Measurements from ENCODE around the gene GPR68. TPM values are rescaled to one million over a fixed set of nuclear protein-coding genes. Genes with fewer than 3 reads are reported as not detected.

The GPR68 gene
- total RNA-seq, 1 experiment from 2014 or later = 0.28 TPM

DNA sequence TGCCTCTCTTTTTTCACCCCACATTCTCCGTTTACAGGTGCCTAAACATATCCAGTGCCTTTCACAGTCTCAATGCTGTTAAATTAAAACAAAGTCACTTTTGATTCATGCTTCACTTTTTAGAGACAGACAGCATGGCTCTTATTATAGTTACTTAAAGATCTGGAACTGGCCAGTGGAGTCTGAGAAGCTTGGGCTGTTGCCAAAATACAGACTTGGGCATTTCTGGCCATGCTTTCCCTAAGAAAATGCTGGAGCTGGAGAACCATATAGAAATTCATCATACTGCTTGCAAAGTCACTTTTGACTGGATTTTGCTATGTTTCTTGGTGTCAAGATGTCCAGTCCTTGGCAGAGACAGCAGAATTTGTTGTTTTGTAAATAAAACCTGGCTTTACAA is 12.2 kb upstream of the GPR68 start:
- ChIA-PET CTCF (no interaction called here), POLR2A (no interaction called here)
- Histone ChIP-seq H3K27ac (ENCODE audit: low read length) (no peak overlapping the region), H3K9me3 (ENCODE audit: control insufficient read depth, insufficient read depth, low read depth, low read length) (no peaks in the 10 kb centered on the region), H3K4me1 (ENCODE audit: control insufficient read depth, insufficient read depth, low read length) (no peaks in the 10 kb centered on the region), H3K4me3 (ENCODE audit: low read depth in 2 of 2, low read length in 2 of 2) (no peak overlapping the region), H3K27me3 (ENCODE audit: control insufficient read depth, insufficient read depth, low read length) (no peaks in the 10 kb centered on the region), H3K36me3 (ENCODE audit: control insufficient read depth, insufficient read depth, low read length) (no peaks in the 10 kb centered on the region)
- no peak for DNase-seq (ENCODE audit: low read depth, low spot score)
- intact Hi-C loops (cut with micrococcal nuclease; ENCODE audit: unreplicated experiment) = no loop called here
- no peak for ATAC-seq
- in situ Hi-C loops (cut with HindIII; ENCODE audit: low pct_unique_long_range_greater_than_20kb, low sequenced_read_pairs) = no loop called here
- BruUV-seq (replicated peaks) = no TSS peak
- TF ChIP-seq TCF7L2 (IDR thresholded peaks at IDR 0.05; ENCODE audit: low read depth, low read length) = no peak
- TF ChIP-seq SIN3A (IDR thresholded peaks at IDR 0.05; ENCODE audit: borderline replicate concordance, insufficient read depth, low read depth, low read length) = no peak
- TF ChIP-seq, protein P1, sequence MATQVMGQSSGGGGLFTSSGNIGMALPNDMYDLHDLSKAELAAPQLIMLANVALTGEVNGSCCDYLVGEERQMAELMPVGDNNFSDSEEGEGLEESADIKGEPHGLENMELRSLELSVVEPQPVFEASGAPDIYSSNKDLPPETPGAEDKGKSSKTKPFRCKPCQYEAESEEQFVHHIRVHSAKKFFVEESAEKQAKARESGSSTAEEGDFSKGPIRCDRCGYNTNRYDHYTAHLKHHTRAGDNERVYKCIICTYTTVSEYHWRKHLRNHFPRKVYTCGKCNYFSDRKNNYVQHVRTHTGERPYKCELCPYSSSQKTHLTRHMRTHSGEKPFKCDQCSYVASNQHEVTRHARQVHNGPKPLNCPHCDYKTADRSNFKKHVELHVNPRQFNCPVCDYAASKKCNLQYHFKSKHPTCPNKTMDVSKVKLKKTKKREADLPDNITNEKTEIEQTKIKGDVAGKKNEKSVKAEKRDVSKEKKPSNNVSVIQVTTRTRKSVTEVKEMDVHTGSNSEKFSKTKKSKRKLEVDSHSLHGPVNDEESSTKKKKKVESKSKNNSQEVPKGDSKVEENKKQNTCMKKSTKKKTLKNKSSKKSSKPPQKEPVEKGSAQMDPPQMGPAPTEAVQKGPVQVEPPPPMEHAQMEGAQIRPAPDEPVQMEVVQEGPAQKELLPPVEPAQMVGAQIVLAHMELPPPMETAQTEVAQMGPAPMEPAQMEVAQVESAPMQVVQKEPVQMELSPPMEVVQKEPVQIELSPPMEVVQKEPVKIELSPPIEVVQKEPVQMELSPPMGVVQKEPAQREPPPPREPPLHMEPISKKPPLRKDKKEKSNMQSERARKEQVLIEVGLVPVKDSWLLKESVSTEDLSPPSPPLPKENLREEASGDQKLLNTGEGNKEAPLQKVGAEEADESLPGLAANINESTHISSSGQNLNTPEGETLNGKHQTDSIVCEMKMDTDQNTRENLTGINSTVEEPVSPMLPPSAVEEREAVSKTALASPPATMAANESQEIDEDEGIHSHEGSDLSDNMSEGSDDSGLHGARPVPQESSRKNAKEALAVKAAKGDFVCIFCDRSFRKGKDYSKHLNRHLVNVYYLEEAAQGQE (IDR thresholded peaks at IDR 0.05; ENCODE audit: insufficient read depth in 1 of 2, low read depth in 2 of 2, low read length in 1 of 2) = no peak
- TF ChIP-seq, protein P2, sequence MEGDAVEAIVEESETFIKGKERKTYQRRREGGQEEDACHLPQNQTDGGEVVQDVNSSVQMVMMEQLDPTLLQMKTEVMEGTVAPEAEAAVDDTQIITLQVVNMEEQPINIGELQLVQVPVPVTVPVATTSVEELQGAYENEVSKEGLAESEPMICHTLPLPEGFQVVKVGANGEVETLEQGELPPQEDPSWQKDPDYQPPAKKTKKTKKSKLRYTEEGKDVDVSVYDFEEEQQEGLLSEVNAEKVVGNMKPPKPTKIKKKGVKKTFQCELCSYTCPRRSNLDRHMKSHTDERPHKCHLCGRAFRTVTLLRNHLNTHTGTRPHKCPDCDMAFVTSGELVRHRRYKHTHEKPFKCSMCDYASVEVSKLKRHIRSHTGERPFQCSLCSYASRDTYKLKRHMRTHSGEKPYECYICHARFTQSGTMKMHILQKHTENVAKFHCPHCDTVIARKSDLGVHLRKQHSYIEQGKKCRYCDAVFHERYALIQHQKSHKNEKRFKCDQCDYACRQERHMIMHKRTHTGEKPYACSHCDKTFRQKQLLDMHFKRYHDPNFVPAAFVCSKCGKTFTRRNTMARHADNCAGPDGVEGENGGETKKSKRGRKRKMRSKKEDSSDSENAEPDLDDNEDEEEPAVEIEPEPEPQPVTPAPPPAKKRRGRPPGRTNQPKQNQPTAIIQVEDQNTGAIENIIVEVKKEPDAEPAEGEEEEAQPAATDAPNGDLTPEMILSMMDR (IDR thresholded peaks at IDR 0.05) = no peak
- TF ChIP-seq POLR2AphosphoS5 (IDR thresholded peaks at IDR 0.05; ENCODE audit: low read depth, low read length) = no peak

DNA sequence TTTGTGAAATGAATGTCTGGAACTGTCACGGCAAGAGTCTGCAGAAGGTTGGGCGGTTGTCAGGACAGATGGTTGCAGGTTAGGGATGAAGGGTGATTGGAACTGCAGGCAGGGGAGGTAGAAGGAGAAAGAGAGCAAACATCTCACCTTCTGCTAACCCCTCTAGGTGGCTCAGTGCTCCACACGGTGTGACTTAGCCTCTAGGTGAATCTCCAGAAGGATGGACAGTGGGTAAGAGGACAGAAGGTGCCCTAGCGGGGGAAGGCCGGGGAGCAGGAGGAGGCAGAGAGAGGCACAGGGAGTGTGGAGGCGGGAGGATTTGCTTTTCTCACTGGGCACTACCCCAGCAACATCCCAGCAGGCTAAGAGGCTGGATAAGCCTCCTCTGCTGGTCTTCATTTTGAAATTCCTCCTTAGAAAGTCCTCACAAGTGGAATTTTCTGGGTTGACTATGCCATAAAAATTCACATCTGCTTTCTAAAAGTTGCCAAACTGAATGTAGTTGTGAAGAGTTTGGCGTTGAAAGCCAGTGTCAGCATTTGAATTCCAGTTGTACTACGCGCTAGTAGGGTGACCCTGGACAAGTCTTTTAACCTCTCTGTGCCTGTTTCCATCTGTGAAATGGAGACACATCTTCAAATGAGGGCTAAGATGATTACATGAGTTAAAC is 10.7 kb upstream of the GPR68 start:
- intact Hi-C loops (cut with micrococcal nuclease; ENCODE audit: unreplicated experiment) = no loop called here
- no peak overlapping the region for H3K27ac ChIP-seq (ENCODE audit: low read length)
- no peak for ATAC-seq

More for the DNA sequence above, 10.7 kb upstream of the GPR68 start:
- ChIA-PET POLR2A (interaction anchor here (0.6 kb wide), 1 partner anchor 534 kb away, joined by 4 read pairs; no protein-coding TSS in a partner anchor), CTCF (no interaction called here)
- Histone ChIP-seq H3K36me3 (ENCODE audit: control insufficient read depth, insufficient read depth, low read length) (no peaks in the 10 kb centered on the region), H3K4me3 (ENCODE audit: low read depth in 2 of 2, low read length in 2 of 2) (no peak overlapping the region), H3K9me3 (ENCODE audit: control insufficient read depth, insufficient read depth, low read depth, low read length) (no peaks in the 10 kb centered on the region), H3K4me1 (ENCODE audit: control insufficient read depth, insufficient read depth, low read length) (no peaks in the 10 kb centered on the region), H3K27me3 (ENCODE audit: control insufficient read depth, insufficient read depth, low read length) (no peaks in the 10 kb centered on the region)
- no TSS peak for BruUV-seq (replicated peaks)
- no peak for DNase-seq (ENCODE audit: low read depth, low spot score)
- in situ Hi-C loops (cut with HindIII; ENCODE audit: low pct_unique_long_range_greater_than_20kb, low sequenced_read_pairs) = no loop called here
- no peak for TF ChIP-seq SIN3A (IDR thresholded peaks at IDR 0.05; ENCODE audit: borderline replicate concordance, insufficient read depth, low read depth, low read length)
- TF ChIP-seq, protein P2 (IDR thresholded peaks at IDR 0.05) = no peak
- TF ChIP-seq TCF7L2 (IDR thresholded peaks at IDR 0.05; ENCODE audit: low read depth, low read length) = no peak
- TF ChIP-seq, protein P1 (IDR thresholded peaks at IDR 0.05; ENCODE audit: insufficient read depth in 1 of 2, low read depth in 2 of 2, low read length in 1 of 2) = no peak
- TF ChIP-seq POLR2AphosphoS5 (IDR thresholded peaks at IDR 0.05; ENCODE audit: low read depth, low read length) = no peak

All from Panc1 (cell line).